ENCODE results near the gene RABEPK.
"Not testable (repeated sequence)": the region's sequence is repeated elsewhere in the genome, so short reads cannot be mapped to it uniquely, and the experiment has no call there.

RABEPK gene

GRCh38 chr9:125202846-125203618, 2.7 kb downstream of the RABEPK start:
- Histone ChIP-seq H3K4me3 (ENCODE audit: insufficient read length, low read depth) (no peak overlapping the region), H3K4me1 (ENCODE audit: insufficient read depth, insufficient read length) (no peaks in the 10 kb centered on the region), H3K9me3 (ENCODE audit: insufficient read depth, low read length) (no peaks in the 10 kb centered on the region), H3K9ac (ENCODE audit: insufficient read length, low read depth) (no peak overlapping the region), H3K27me3 (ENCODE audit: insufficient read depth, insufficient read length) (no peaks in the 10 kb centered on the region), H3K36me3 (ENCODE audit: insufficient read depth, insufficient read length, low read length) (peaks cover 48% of the 10 kb centered on the region)
- no peak for DNase-seq (ENCODE audit: low read depth, low spot score)
- no peak for TF ChIP-seq SUZ12 (IDR thresholded peaks at IDR 0.05; ENCODE audit: extremely low read depth, insufficient read depth, insufficient read length)

- Histone ChIP-seq H3K27me3 (ENCODE audit: insufficient read depth, insufficient read length) (no peaks in the 10 kb centered on the region), H3K9ac (ENCODE audit: insufficient read length, low read depth) (no peak overlapping the region)
These were observed 4.1 kb downstream of the RABEPK start for GRCh38 chr9:125204477-125204876.

DNA sequence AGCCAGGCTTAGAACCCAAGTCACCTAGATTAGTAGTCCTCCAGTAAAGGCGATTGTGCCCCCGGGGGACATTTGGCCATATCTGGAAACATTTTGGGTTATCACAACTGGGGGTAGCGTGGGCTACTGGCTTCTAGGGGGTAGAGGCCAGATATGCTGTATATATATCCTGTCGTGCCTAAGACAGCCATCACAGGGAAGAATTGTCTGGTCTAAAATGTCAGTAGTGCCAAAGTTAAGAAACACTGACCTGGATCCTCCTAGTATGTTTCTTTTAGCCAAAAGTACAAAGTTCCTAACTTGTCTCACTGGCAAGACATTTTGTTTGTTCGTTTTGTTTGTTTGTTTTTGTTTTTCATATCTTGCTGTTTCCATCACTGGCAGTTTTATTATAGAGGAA, 13.8 kb downstream of the RABEPK start:
- H3K4me1 ChIP-seq (ENCODE audit: insufficient read depth, insufficient read length), result no peaks in the 10 kb centered on the region
- TF ChIP-seq YY1 (IDR thresholded peaks at IDR 0.05; ENCODE audit: insufficient read depth, insufficient read length), result no peak
- no peak for TF ChIP-seq ZNF274 (IDR thresholded peaks at IDR 0.05; ENCODE audit: low read depth, low read length)
- no peak for TF ChIP-seq SUZ12 (IDR thresholded peaks at IDR 0.05; ENCODE audit: extremely low read depth, insufficient read depth, insufficient read length)
- no peak for DNase-seq (ENCODE audit: low read depth, low spot score)
- peaks cover 64% of the 10 kb centered on the region for H3K36me3 ChIP-seq (ENCODE audit: insufficient read depth, insufficient read length, low read length)
- no peak overlapping the region for H3K4me3 ChIP-seq (ENCODE audit: insufficient read length, low read depth)
- H3K27me3 ChIP-seq (ENCODE audit: insufficient read depth, insufficient read length), result no peaks in the 10 kb centered on the region
- H3K9me3 ChIP-seq (ENCODE audit: insufficient read depth, low read length), result no peaks in the 10 kb centered on the region
- no peak overlapping the region for H3K9ac ChIP-seq (ENCODE audit: insufficient read length, low read depth)

More at GRCh38 chr9:125204477-125204876, 4.1 kb downstream of the RABEPK start:
- H3K36me3 ChIP-seq (ENCODE audit: insufficient read depth, insufficient read length, low read length), result peaks cover 62% of the 10 kb centered on the region
- TF ChIP-seq ZNF274 (IDR thresholded peaks at IDR 0.05; ENCODE audit: low read depth, low read length) (no peak), SUZ12 (IDR thresholded peaks at IDR 0.05; ENCODE audit: extremely low read depth, insufficient read depth, insufficient read length) (no peak), YY1 (IDR thresholded peaks at IDR 0.05; ENCODE audit: insufficient read depth, insufficient read length) (no peak)
- no peak overlapping the region for H3K4me3 ChIP-seq (ENCODE audit: insufficient read length, low read depth)
- H3K9me3 ChIP-seq (ENCODE audit: insufficient read depth, low read length), result no peaks in the 10 kb centered on the region
- no peak for DNase-seq (ENCODE audit: low read depth, low spot score)
- no peaks in the 10 kb centered on the region for H3K4me1 ChIP-seq (ENCODE audit: insufficient read depth, insufficient read length)

- no peak for DNase-seq (ENCODE audit: low read depth, low spot score)
- H3K4me1 ChIP-seq (ENCODE audit: insufficient read depth, insufficient read length), result no peaks in the 10 kb centered on the region
- H3K27me3 ChIP-seq (ENCODE audit: insufficient read depth, insufficient read length), result no peaks in the 10 kb centered on the region
- H3K9me3 ChIP-seq (ENCODE audit: insufficient read depth, low read length), result no peaks in the 10 kb centered on the region
- H3K4me3 ChIP-seq (ENCODE audit: insufficient read length, low read depth), result no peak overlapping the region
- TF ChIP-seq YY1 (IDR thresholded peaks at IDR 0.05; ENCODE audit: insufficient read depth, insufficient read length) (no peak), ZNF274 (IDR thresholded peaks at IDR 0.05; ENCODE audit: low read depth, low read length) (no peak)
- no peak overlapping the region for H3K9ac ChIP-seq (ENCODE audit: insufficient read length, low read depth)
- peaks cover 66% of the 10 kb centered on the region for H3K36me3 ChIP-seq (ENCODE audit: insufficient read depth, insufficient read length, low read length)
These were observed 18.3 kb downstream of the RABEPK start for GRCh38 chr9:125218621-125219020.

DNA sequence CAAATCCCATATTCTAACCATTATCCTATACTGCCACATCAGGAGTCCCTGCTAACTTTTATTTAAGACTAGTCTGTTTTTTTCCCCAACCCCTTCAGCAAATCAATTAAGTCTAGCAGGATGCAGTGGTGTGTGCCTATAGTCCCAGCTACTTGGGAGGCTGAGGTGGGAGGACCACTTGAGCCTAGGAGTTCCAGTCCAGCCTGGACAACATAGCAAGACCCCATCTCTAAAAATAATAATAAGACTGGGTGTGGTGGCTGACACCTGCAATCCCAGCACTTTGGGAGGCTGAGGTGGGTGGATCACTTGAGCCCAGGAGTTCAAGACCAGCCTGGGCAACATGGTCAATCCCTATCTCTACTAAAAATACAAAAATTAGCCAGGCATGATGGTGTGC, 24.5 kb downstream of the RABEPK start:
- not testable (repeated sequence) for H3K4me1 ChIP-seq (ENCODE audit: insufficient read depth, insufficient read length); H3K9ac ChIP-seq (ENCODE audit: insufficient read length, low read depth)

GRCh38 chr9:125227761-125228160, 27.4 kb downstream of the RABEPK start:
- DNase-seq (ENCODE audit: low read depth, low spot score), result no peak
- H3K36me3 ChIP-seq (ENCODE audit: insufficient read depth, insufficient read length, low read length), result peaks cover 58% of the 10 kb centered on the region
- H3K9ac ChIP-seq (ENCODE audit: insufficient read length, low read depth), result no peak overlapping the region
- H3K27me3 ChIP-seq (ENCODE audit: insufficient read depth, insufficient read length), result no peaks in the 10 kb centered on the region
- H3K4me1 ChIP-seq (ENCODE audit: insufficient read depth, insufficient read length), result no peaks in the 10 kb centered on the region
- no peak overlapping the region for H3K4me3 ChIP-seq (ENCODE audit: insufficient read length, low read depth)
- TF ChIP-seq YY1 (IDR thresholded peaks at IDR 0.05; ENCODE audit: insufficient read depth, insufficient read length), result no peak
- no peak for TF ChIP-seq ZNF274 (IDR thresholded peaks at IDR 0.05; ENCODE audit: low read depth, low read length)
- TF ChIP-seq SUZ12 (IDR thresholded peaks at IDR 0.05; ENCODE audit: extremely low read depth, insufficient read depth, insufficient read length), result no peak
- H3K9me3 ChIP-seq (ENCODE audit: insufficient read depth, low read length), result no peaks in the 10 kb centered on the region

More for the DNA sequence above, 24.5 kb downstream of the RABEPK start:
- not testable (repeated sequence) for H3K9me3 ChIP-seq (ENCODE audit: insufficient read depth, low read length); H3K4me3 ChIP-seq (ENCODE audit: insufficient read length, low read depth); DNase-seq (ENCODE audit: low read depth, low spot score); H3K27me3 ChIP-seq (ENCODE audit: insufficient read depth, insufficient read length)
- peaks cover 67% of the 10 kb centered on the region for H3K36me3 ChIP-seq (ENCODE audit: insufficient read depth, insufficient read length, low read length)

GRCh38 chr9:125233678-125234077, 33.3 kb downstream of the RABEPK start:
- Histone ChIP-seq H3K9ac (ENCODE audit: insufficient read length, low read depth) (no peak overlapping the region), H3K4me1 (ENCODE audit: insufficient read depth, insufficient read length) (peaks cover 3% of the 10 kb centered on the region), H3K4me3 (ENCODE audit: insufficient read length, low read depth) (no peak overlapping the region), H3K9me3 (ENCODE audit: insufficient read depth, low read length) (no peaks in the 10 kb centered on the region), H3K27me3 (ENCODE audit: insufficient read depth, insufficient read length) (no peaks in the 10 kb centered on the region), H3K36me3 (ENCODE audit: insufficient read depth, insufficient read length, low read length) (peaks cover 77% of the 10 kb centered on the region)
- DNase-seq (ENCODE audit: low read depth, low spot score), result no peak
- TF ChIP-seq ZNF274 (IDR thresholded peaks at IDR 0.05; ENCODE audit: low read depth, low read length) (no peak), YY1 (IDR thresholded peaks at IDR 0.05; ENCODE audit: insufficient read depth, insufficient read length) (no peak), SUZ12 (IDR thresholded peaks at IDR 0.05; ENCODE audit: extremely low read depth, insufficient read depth, insufficient read length) (no peak)

DNA sequence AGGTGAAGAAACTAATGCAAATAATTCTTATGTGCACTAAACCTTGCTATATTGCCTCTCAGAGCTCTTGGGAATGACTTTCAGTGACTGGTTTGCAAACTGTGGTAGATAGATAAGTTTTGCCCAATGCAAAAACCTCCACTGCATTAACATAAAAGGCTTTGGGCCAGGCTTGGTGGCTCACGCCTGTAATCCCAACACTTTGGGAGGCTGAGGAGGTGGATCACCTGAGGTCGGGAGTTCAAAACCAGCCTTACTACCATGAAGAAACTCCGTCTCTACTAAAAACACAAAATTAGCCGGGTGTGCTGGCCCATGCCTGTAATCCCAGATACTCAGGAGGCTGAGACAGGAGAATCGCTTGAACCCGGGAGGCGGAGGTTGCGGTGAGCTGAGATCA, 33.8 kb downstream of the RABEPK start:
- H3K4me3 ChIP-seq (ENCODE audit: insufficient read length, low read depth); H3K4me1 ChIP-seq (ENCODE audit: insufficient read depth, insufficient read length); H3K9me3 ChIP-seq (ENCODE audit: insufficient read depth, low read length); DNase-seq (ENCODE audit: low read depth, low spot score); H3K27me3 ChIP-seq (ENCODE audit: insufficient read depth, insufficient read length); H3K9ac ChIP-seq (ENCODE audit: insufficient read length, low read depth): not testable (repeated sequence)
- peaks cover 81% of the 10 kb centered on the region for H3K36me3 ChIP-seq (ENCODE audit: insufficient read depth, insufficient read length, low read length)

All from NT2/D1 (cell line).